Ishikawa (cell line): Measurements from ENCODE around the gene PSMF1.

ENCODE experiments used
- CEBPB ChIP-seq: IDR thresholded peaks from 2 replicates; pipeline ENCODE4 v1.6.1; 2012
- EGR1 ChIP-seq: IDR thresholded peaks from 2 replicates; pipeline ENCODE4 v1.6.1; 2012
- EP300 ChIP-seq: IDR thresholded peaks from 2 replicates; pipeline ENCODE4 v1.6.1; 2012; ENCODE audit warnings: borderline replicate concordance
- FOXM1 ChIP-seq: IDR thresholded peaks from 2 replicates; pipeline ENCODE4 v1.6.1; 2012; ENCODE audit warnings: low read depth, borderline replicate concordance
- RAD21 ChIP-seq: IDR thresholded peaks from 2 replicates; pipeline ENCODE4 v1.6.1; 2012; ENCODE audit warnings: low read depth
- TAF1 ChIP-seq: IDR thresholded peaks from 2 replicates; pipeline ENCODE4 v1.6.1; 2012; ENCODE audit warnings: low read depth, mild to moderate bottlenecking
- TCF12 ChIP-seq: IDR thresholded peaks from 2 replicates; pipeline ENCODE4 v1.6.1; 2012; ENCODE audit warnings: low read depth
- TEAD4 ChIP-seq: IDR thresholded peaks from 2 replicates; pipeline ENCODE4 v1.6.1; 2012
- YY1 ChIP-seq: IDR thresholded peaks from 2 replicates; pipeline ENCODE4 v1.6.1; 2012; ENCODE audit warnings: low read depth
- TF ChIP-seq, protein P1 (sequence below): IDR thresholded peaks from 2 replicates; pipeline ENCODE4 v1.6.1; 2012; ENCODE audit warnings: low read depth, mild to moderate bottlenecking
- TF ChIP-seq, protein P2 (sequence below): IDR thresholded peaks from 2 replicates; pipeline ENCODE4 v1.6.1; 2012

DNA sequence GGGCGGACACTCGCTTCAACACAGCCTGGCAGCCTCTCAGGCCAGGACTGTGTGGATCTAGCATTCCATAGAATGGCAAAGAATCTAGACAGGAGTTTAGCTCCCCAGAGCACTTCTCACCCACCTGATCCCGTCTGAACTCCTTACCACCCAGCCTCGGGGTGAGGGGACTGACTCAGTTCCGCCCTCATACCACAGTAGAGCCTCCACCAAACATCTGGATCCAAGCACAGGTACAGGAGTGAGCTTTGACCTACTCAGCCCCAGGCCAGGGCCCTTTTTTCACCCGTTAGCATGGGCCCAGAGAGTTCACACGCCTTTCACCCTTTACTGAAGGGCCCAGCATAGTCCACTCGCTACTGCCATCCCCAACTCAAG is 715 bp downstream of the PSMF1 start:
- TF ChIP-seq FOXM1 (no peak), YY1 (no peak), TAF1 (no peak), CEBPB (no peak), TCF12 (no peak), EP300 (no peak), TEAD4 (no peak), EGR1 (no peak), RAD21 (no peak)
- TF ChIP-seq, protein P1, sequence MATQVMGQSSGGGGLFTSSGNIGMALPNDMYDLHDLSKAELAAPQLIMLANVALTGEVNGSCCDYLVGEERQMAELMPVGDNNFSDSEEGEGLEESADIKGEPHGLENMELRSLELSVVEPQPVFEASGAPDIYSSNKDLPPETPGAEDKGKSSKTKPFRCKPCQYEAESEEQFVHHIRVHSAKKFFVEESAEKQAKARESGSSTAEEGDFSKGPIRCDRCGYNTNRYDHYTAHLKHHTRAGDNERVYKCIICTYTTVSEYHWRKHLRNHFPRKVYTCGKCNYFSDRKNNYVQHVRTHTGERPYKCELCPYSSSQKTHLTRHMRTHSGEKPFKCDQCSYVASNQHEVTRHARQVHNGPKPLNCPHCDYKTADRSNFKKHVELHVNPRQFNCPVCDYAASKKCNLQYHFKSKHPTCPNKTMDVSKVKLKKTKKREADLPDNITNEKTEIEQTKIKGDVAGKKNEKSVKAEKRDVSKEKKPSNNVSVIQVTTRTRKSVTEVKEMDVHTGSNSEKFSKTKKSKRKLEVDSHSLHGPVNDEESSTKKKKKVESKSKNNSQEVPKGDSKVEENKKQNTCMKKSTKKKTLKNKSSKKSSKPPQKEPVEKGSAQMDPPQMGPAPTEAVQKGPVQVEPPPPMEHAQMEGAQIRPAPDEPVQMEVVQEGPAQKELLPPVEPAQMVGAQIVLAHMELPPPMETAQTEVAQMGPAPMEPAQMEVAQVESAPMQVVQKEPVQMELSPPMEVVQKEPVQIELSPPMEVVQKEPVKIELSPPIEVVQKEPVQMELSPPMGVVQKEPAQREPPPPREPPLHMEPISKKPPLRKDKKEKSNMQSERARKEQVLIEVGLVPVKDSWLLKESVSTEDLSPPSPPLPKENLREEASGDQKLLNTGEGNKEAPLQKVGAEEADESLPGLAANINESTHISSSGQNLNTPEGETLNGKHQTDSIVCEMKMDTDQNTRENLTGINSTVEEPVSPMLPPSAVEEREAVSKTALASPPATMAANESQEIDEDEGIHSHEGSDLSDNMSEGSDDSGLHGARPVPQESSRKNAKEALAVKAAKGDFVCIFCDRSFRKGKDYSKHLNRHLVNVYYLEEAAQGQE, result no peak
- TF ChIP-seq, protein P2, sequence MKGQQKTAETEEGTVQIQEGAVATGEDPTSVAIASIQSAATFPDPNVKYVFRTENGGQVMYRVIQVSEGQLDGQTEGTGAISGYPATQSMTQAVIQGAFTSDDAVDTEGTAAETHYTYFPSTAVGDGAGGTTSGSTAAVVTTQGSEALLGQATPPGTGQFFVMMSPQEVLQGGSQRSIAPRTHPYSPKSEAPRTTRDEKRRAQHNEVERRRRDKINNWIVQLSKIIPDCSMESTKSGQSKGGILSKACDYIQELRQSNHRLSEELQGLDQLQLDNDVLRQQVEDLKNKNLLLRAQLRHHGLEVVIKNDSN, result no peak
